PC-3 (cell line): Measurements from ENCODE around the gene ENTHD1. TPM values are rescaled to one million over a fixed set of nuclear protein-coding genes. Genes with fewer than 3 reads are reported as not detected.

Experiments used
- ATAC-seq: fragments of 200-7000 bp; cut with Tn5 transposase; 2 replicates; pipeline ENCODE4 v1.9.1; 2020; ENCODE audit warnings: mild to moderate bottlenecking, moderate library complexity
- BruUV-seq: library from RNA; stranded (reverse); fragments of 400-500 nt; replicated peaks from 2 replicates; lab custom pipeline; 2021; lab: Mats Ljungman, UMichigan
- CTCF ChIA-PET: fragments of 300-600 bp; sonication (Branson Sonifier 250); formaldehyde crosslinking; loops from one replicate; lab custom pipeline; 2022; ENCODE audit warnings: antibody characterized with exemption; lab: Charles Lee
- POLR2A ChIA-PET: fragments of 300-600 bp; sonication (Branson Sonifier 250); formaldehyde crosslinking; loops from one replicate; lab custom pipeline; 2022; ENCODE audit warnings: antibody characterized with exemption; ENCODE audit not compliant: unreplicated experiment; lab: Charles Lee
- DNase-seq: peaks from one replicate; pipeline ENCODE4 v3.0.0-alpha.2; 2015
- H2AFZ ChIP-seq: fragments of 300-600 bp; sonication (generic); 2 replicates; pipeline ENCODE4 v1.6.0; 2016; ENCODE audit warnings: antibody characterized with exemption, low read length
- H3F3A ChIP-seq: fragments of 300-600 bp; sonication (generic); one replicate; pipeline ENCODE4 v1.6.0; 2017; ENCODE audit warnings: antibody characterized with exemption, low read length, control low read depth, mild to moderate bottlenecking; ENCODE audit not compliant: unreplicated experiment
- H3K27ac ChIP-seq: fragments of 300-600 bp; sonication (generic); 2 replicates; pipeline ENCODE4 v1.5.1; 2016; ENCODE audit warnings: mild to moderate bottlenecking, low read length
- H3K27me3 ChIP-seq: fragments of 300-600 bp; sonication (generic); 2 replicates; pipeline ENCODE4 v1.6.1; 2016; ENCODE audit warnings: low read length, mixed read lengths
- H3K36me3 ChIP-seq: fragments of 300-600 bp; sonication (generic); 2 replicates; pipeline ENCODE4 v1.6.1; 2016; ENCODE audit warnings: low read depth, mixed run types, low read length, mixed read lengths
- H3K4me1 ChIP-seq: fragments of 300-600 bp; sonication (generic); 2 replicates; pipeline ENCODE4 v1.5.1; 2016; ENCODE audit warnings: low read length; ENCODE audit not compliant: insufficient read depth
- H3K4me2 ChIP-seq: fragments of 300-600 bp; sonication (generic); 2 replicates; pipeline ENCODE4 v1.6.0; 2016; ENCODE audit warnings: low read length
- H3K4me3 ChIP-seq: fragments of 300-600 bp; sonication (generic); 2 replicates; pipeline ENCODE4 v1.5.1; 2016; ENCODE audit warnings: mild to moderate bottlenecking, low read length, mixed read lengths
- H3K79me2 ChIP-seq: fragments of 300-600 bp; sonication (generic); 2 replicates; pipeline ENCODE4 v1.6.1; 2017; ENCODE audit warnings: low read length, mixed read lengths
- H3K9ac ChIP-seq: fragments of 300-600 bp; sonication (generic); 2 replicates; pipeline ENCODE4 v1.6.0; 2016; ENCODE audit warnings: mild to moderate bottlenecking, low read length
- H3K9me2 ChIP-seq: fragments of 300-600 bp; sonication (generic); replicated peaks from 2 replicates; pipeline ENCODE4 v1.6.1; 2016; ENCODE audit warnings: mixed run types, low read length, mixed read lengths
- H3K9me3 ChIP-seq: fragments of 300-600 bp; sonication (generic); 2 replicates; pipeline ENCODE4 v1.6.1; 2016; ENCODE audit warnings: low read length, mixed read lengths
- H4K20me1 ChIP-seq: fragments of 300-600 bp; sonication (generic); 2 replicates; pipeline ENCODE4 v1.6.1; 2016; ENCODE audit warnings: low read length, mixed read lengths
- CTCF ChIP-seq: fragments of 300-600 bp; sonication (generic); conservative IDR thresholded peaks from 2 replicates; pipeline ENCODE4 v1.5.1; 2017; ENCODE audit warnings: antibody characterized with exemption, low read depth, mild to moderate bottlenecking, low read length
- EZH2 ChIP-seq: fragments of 300-600 bp; sonication (generic); IDR thresholded peaks from one replicate; pipeline ENCODE4 v1.6.1; 2017; ENCODE audit warnings: antibody characterized with exemption, mild to moderate bottlenecking, low read length; ENCODE audit not compliant: unreplicated experiment
- EZH2phosphoT487 ChIP-seq: fragments of 300-600 bp; sonication (generic); IDR thresholded peaks from 2 replicates; pipeline ENCODE4 v1.6.1; 2018; ENCODE audit warnings: mild to moderate bottlenecking, antibody characterized with exemption, low read length, borderline replicate concordance
- intact Hi-C: fragments of 100-400 bp; cut with micrococcal nuclease; formaldehyde crosslinking; loops from 2 replicates; pipeline ENCODE4 v1.9.0; 2023
- total RNA-seq: library from RNA; depleted of rRNA; stranded (reverse); fragments of >200 nt; gene quantifications from 2 replicates; pipeline ENCODE4 v1.2.3, GENCODE V29; 2014

The ENTHD1 gene
- total RNA-seq, 1 experiment from 2014 or later = not detected

- no peaks in the 10 kb centered on the region for H3K79me2 ChIP-seq
- H3K36me3 ChIP-seq = no peaks in the 10 kb centered on the region
- no peak overlapping the region for H3K27ac ChIP-seq
- intact Hi-C loops = no loop called here
- H3K9ac ChIP-seq = no peak overlapping the region
- H3K4me2 ChIP-seq = no peak overlapping the region
- H4K20me1 ChIP-seq = no peaks in the 10 kb centered on the region
- H3K4me3 ChIP-seq = no peak overlapping the region
- H3K9me3 ChIP-seq = no peaks in the 10 kb centered on the region
- BruUV-seq = no TSS peak
- no peaks in the 10 kb centered on the region for H3F3A ChIP-seq
- DNase-seq = no peak
- H2AFZ ChIP-seq = no peak overlapping the region
- H3K4me1 ChIP-seq = no peaks in the 10 kb centered on the region
- no peak for ATAC-seq
- no peaks in the 10 kb centered on the region for H3K9me2 ChIP-seq
- TF ChIP-seq CTCF (no peak), EZH2phosphoT487 (no peak), EZH2 (no peak)
- ChIA-PET CTCF (no interaction called here), POLR2A (no interaction called here)
- peaks cover 54% of the 10 kb centered on the region for H3K27me3 ChIP-seq
Measured at GRCh38 chr22:39906207-39906606, 12.6 kb upstream of the ENTHD1 start.

- ATAC-seq = no peak
- CTCF ChIA-PET = no interaction called here
- H3K9ac ChIP-seq = no peak overlapping the region
Measured at GRCh38 chr22:39905687-39906086, 12.1 kb upstream of the ENTHD1 start.

More at GRCh38 chr22:39905687-39906086, 12.1 kb upstream of the ENTHD1 start:
- Histone ChIP-seq H3K36me3 (no peaks in the 10 kb centered on the region), H3K4me2 (no peak overlapping the region), H3K4me3 (no peak overlapping the region), H4K20me1 (no peaks in the 10 kb centered on the region), H3K79me2 (no peaks in the 10 kb centered on the region), H2AFZ (no peak overlapping the region), H3K27ac (no peak overlapping the region), H3K27me3 (peaks cover 59% of the 10 kb centered on the region), H3K4me1 (no peaks in the 10 kb centered on the region), H3K9me2 (no peaks in the 10 kb centered on the region), H3K9me3 (no peaks in the 10 kb centered on the region), H3F3A (no peaks in the 10 kb centered on the region)
- no peak for DNase-seq
- no TSS peak for BruUV-seq
- intact Hi-C loops = no loop called here
- POLR2A ChIA-PET = no interaction called here
- no peak for TF ChIP-seq CTCF
- no peak for TF ChIP-seq EZH2
- TF ChIP-seq EZH2phosphoT487 = no peak
